Inflammatory macrophage treated with lipopolysaccharide for 1 hour (primary cell): ENCODE results near the gene ALDOA.
"Not testable (repeated sequence)": the region's sequence is repeated elsewhere in the genome, so short reads cannot be mapped to it uniquely, and the experiment has no call there.

Experiments used
- DNase-seq, 2 donors: peaks; one replicate each; pipeline ENCODE4 v3.0.0-alpha.2; 2020 to 2022

ALDOA gene

GRCh38 chr16:30065102-30065942 is at the start of gene ALDOA:
ALDOA (plus strand) TSS chr16:30065760; CDS start chr16:30066898, 1,138 bp downstream.
- peak; percentile 97 for DNase-seq

GRCh38 chr16:30016555-30017276 is 48.8 kb upstream of the ALDOA start:
- DNase-seq: no peak

- DNase-seq: no peak
Observed at GRCh38 chr16:30017277-30017656, 48.3 kb upstream of the ALDOA start.

- DNase-seq: not testable (repeated sequence)
Observed at GRCh38 chr16:30017937-30018336, 47.6 kb upstream of the ALDOA start.

- no peak for DNase-seq
Observed at GRCh38 chr16:30018731-30019158, 46.8 kb upstream of the ALDOA start.

- DNase-seq: no peak
Observed at GRCh38 chr16:30022887-30023286, 42.7 kb upstream of the ALDOA start, which contains the start of gene C16orf92. C16orf92 (plus strand) TSS chr16:30023198; CDS start chr16:30023341, 143 bp downstream.

GRCh38 chr16:30023586-30023985 is 42.0 kb upstream of the ALDOA start:
- DNase-seq: no peak

GRCh38 chr16:30024451-30024850 is 41.1 kb upstream of the ALDOA start:
- no peak for DNase-seq

- no peak for DNase-seq
Observed at GRCh38 chr16:30025156-30025555, 40.4 kb upstream of the ALDOA start.

GRCh38 chr16:30025574-30025973 is 40.0 kb upstream of the ALDOA start:
- DNase-seq: no peak

- DNase-seq: no peak
Observed at GRCh38 chr16:30026449-30026848, 39.1 kb upstream of the ALDOA start.

- DNase-seq: no peak
Observed at GRCh38 chr16:30027588-30028437, 37.7 kb upstream of the ALDOA start.

GRCh38 chr16:30028438-30029076 is 37.0 kb upstream of the ALDOA start:
- no peak for DNase-seq

GRCh38 chr16:30030011-30030685 is 35.4 kb upstream of the ALDOA start:
- no peak for DNase-seq

- no peak for DNase-seq
Observed at GRCh38 chr16:30030841-30031413, 34.6 kb upstream of the ALDOA start, which contains the start of gene TLCD3B. TLCD3B (minus strand) TSS chr16:30031271; CDS start chr16:30030527, 744 bp downstream.

- no peak for DNase-seq
Observed at GRCh38 chr16:30031477-30031918, 34.1 kb upstream of the ALDOA start.

GRCh38 chr16:30032083-30032819 is 33.3 kb upstream of the ALDOA start:
- peak; percentile 46 to 80 for DNase-seq

GRCh38 chr16:30033270-30033669 is 32.3 kb upstream of the ALDOA start:
- no peak for DNase-seq

GRCh38 chr16:30040221-30040620 is 25.3 kb upstream of the ALDOA start:
- DNase-seq: peak; percentile 35 to 49

GRCh38 chr16:30040690-30041089 is 24.9 kb upstream of the ALDOA start:
- not testable (repeated sequence) for DNase-seq
